ENCODE measurements around the gene SCYGR5.
"Not testable (repeated sequence)": the region's sequence is repeated elsewhere in the genome, so short reads cannot be mapped to it uniquely, and the experiment has no call there.

Gene SCYGR5, protein sequence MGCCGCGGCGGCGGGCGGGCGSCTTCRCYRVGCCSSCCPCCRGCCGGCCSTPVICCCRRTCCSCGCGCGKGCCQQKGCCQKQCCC

DNA sequence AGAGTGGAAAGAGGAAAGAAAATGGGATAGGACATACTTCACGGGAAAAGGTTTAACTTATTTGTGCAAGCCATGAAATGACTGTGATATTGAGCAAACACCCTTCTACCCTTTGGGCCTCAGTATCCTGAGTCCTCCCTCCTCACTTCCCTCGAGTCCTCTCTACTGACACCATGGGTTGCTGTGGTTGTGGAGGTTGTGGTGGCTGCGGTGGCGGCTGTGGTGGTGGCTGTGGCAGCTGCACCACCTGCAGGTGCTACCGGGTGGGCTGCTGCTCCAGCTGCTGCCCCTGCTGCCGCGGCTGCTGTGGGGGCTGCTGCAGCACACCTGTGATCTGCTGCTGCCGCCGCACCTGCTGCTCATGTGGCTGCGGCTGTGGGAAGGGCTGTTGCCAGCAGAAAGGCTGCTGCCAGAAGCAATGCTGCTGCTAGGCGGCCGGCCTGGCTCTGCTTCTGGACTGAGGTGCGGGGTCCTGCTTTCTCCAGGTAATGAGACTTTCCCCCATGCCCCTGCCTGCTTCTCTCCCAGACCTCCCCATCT is at the start of gene SCYGR5:
Gene SCYGR5, plus strand, starts transcription at position 174 of the 540 bp plus-strand sequence. Its CDS starts 0 bp downstream, at position 174.
- DNase-seq (ENCODE audit: low read depth): not testable (repeated sequence)

DNA sequence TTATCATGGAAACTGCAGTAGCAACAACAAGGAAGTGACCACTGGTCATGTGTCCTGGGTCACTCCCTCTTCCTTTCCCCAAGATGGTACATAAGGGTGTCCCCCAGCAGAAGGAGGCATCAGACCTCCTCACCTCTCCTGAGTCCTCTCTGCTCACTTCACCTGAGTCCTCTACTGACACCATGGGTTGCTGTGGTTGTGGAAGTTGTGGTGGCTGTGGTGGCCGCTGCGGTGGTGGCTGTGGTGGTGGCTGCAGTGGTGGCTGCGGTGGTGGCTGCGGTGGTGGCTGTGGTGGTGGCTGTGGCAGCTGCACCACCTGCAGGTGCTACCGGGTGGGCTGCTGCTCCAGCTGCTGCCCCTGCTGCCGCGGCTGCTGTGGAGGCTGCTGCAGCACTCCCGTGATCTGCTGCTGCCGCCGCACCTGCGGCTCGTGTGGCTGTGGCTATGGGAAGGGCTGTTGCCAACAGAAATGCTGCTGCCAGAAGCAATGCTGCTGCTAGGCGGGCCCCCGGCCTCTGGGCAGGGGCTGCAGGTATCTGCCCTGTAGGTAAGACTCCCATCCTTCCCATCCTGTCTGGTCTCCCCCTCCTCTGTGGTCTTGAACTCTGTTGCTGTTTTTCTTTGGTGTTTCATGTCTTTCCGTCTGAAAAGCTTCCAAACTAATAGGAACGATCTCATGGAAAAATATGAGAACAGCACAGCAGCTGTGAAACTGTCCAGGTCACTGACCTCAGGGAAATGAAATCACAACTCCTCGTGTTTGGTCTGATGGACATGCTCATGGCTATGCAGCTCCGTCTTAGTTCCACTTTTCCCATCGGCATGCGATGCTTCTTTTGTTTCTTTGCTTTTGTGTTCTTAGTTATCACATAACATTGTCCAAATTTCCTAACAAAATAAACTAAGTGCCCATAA is 49.0 kb upstream of the SCYGR5 start, which contains the start of gene SCYGR4:
Gene SCYGR4, plus strand, starts transcription at position 183 of the 915 bp plus-strand sequence. Its CDS starts 0 bp downstream, at position 183.
- no peak for DNase-seq (ENCODE audit: low read depth)

DNA sequence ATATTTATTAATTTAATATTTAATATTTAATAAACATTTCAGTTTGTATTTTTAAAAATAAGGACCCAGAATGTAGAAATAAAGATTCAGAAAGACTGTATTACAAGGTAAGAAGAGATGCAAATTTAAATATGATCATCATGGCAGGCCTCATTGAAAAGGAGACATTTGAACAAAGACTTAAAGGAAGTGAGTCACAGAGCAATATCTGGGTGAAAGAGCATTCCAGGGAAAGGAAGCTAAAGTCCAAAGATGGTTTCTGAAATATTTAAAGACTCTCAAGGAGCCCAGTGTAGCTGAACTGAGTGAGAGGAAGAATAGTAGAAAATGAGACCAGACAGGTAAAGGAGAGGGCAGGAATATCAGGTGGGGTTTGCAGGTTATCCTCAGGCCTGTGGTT is 43.4 kb upstream of the SCYGR5 start:
- DNase-seq (ENCODE audit: low read depth): no peak

DNA sequence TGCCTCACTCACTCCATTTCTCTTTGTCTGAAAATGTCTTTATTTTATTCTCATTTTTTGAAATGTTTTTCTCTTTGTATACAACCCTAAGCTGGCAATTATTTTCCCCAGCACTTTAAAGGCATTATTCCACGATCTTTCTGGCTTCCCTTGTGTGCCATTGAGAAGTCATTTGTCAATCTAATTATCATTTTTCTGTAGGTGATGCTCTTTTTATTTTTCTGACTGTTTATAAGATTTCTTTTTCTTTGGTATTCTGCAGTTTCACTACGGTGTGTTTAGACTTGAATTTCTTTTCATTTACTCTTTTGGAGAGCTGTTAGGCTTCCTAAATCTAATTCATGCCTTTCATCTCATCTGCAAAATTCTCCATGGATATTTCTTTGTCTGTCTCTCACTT is 41.2 kb upstream of the SCYGR5 start:
- DNase-seq (ENCODE audit: low read depth): no peak

DNA sequence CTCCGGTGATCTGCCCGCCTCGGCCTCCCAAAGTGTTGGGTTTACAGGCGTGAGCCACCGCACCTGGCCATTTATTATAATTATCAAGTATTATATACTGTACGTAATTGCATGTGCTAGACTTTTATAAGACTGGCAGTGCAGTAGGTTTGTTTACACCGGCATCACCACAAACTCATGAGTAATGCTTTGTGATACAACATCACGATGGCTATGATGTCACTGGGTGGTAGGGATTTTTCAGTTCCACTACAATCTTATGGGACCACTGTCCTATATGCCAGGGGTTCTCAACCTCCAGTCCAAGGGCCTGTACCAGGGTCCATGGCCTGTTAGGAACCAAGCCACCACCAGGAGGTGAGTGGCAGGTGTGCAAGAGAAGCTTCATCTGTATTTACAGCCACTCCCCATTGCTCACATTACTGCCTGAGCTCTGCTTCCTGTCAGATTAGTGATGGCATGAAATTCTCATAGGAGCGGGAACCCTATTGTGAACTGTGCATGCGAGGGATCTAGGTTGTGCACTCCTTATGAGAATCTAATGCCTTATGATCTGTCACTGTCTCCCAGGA is 39.9 kb upstream of the SCYGR5 start:
- DNase-seq (ENCODE audit: low read depth): no peak

DNA sequence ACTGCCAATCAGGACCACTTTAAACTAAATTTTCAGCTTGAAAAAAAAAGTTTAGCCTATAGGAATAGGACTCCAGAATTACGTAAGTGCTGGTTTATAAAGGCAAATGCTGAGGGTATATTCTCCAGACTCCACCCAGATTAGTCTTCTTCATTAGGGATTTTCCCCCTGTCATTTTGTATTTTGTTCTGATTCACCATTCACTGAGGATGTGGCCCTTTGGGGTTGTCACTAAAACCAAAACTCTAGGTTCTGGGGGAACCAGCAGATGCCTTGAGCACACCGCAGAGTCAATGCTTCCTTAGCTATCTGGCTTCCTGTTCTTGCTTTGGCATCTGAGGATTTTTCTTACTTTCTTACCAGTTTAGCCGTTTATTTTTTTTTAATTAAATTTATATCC is 38.8 kb upstream of the SCYGR5 start:
- DNase-seq (ENCODE audit: low read depth): no peak

DNA sequence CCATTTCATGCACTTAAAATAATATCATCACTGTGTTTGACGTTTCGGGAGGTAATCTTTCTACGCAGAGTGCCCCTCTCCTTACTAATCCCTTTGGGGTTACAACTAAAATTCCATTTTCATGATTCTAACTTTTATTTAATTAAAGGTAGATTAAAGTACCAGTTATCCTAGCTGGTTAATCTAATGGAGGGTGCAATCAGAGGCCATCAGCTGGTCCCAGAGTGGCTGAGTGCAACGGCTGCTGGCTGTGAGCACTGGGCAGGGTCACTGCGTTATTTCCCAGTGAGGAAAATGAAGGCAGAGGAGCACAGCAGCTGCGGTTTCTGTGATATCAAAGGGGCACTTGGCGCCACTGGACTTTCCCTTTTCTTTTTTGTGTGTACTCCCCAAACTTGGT is 37.2 kb upstream of the SCYGR5 start:
- DNase-seq (ENCODE audit: low read depth): no peak

DNA sequence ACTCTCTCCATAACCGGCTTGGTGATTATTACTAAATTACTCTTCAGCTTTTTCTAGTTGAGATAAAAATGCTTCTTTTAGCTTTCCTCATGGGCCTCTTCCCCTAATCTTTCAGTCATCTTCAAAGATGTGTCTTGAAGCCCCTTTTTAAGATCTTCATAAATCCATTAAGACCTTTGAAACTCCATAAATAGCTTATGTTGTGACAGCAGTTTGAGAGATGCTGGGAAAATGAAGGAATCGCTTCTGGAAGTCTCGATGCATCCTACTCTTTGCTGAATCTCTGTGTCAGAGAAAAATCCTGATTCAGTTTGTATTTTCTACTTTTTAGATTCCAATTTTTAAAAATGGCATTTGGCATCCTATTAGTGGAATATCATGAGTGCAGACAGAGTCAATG is 36.3 kb upstream of the SCYGR5 start:
- DNase-seq (ENCODE audit: low read depth): no peak

DNA sequence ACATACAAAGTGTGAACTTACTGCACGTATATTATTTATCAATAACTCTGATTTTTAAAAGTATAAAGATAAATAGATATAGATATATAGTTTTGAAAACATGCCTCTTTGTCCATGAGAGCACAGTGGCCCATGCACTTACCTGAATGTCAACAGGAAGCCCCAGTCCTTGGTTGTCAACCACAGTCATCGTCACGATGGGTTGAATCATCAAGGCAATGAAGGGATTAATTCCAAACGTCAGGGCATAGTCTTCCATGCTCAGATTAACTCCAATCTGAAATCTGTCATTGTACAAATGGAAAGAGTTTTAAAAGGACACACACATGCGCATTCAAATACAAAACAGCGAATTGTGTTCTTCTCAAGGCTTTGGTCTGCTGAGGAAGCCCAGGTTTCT is 33.8 kb upstream of the SCYGR5 start:
- no peak for DNase-seq (ENCODE audit: low read depth)

DNA sequence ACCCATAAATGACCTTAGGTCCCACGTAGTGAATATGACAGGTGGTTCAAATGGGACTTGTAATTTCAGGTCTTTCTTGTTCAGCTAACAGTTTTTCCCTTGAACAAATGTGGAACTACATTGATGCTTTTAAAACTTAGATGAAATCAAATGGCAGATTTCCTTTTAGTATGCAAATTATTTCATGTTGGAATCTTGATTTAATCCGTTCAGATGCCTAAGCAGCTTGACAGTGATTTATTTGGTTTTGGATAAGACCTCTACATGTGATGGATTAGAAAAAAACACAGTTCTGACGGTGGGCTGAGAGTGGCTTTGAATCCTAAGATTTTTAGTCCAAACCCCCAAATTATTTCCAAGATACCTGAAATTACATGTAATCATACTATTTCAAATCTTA is 32.4 kb upstream of the SCYGR5 start:
- DNase-seq (ENCODE audit: low read depth): no peak

DNA sequence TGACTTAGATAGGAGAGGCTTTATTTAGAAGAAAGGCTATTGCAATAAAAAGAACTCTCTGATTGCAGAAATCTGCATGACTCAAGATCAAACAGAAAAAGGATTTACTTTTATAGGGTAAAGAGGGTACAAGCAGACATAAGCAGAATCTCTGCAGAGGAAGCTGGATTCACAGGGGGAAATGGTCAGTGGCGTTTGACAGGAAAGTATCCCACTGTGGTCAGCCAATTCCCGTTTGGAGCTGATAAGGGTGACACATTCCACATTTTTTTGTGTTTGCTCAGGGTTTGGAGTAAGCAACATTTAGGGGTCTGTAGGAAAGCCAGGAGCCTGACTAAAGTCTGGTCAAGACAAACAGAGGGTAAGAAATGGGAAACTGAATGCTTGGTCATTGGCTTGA is 23.9 kb upstream of the SCYGR5 start:
- no peak for DNase-seq (ENCODE audit: low read depth)

DNA sequence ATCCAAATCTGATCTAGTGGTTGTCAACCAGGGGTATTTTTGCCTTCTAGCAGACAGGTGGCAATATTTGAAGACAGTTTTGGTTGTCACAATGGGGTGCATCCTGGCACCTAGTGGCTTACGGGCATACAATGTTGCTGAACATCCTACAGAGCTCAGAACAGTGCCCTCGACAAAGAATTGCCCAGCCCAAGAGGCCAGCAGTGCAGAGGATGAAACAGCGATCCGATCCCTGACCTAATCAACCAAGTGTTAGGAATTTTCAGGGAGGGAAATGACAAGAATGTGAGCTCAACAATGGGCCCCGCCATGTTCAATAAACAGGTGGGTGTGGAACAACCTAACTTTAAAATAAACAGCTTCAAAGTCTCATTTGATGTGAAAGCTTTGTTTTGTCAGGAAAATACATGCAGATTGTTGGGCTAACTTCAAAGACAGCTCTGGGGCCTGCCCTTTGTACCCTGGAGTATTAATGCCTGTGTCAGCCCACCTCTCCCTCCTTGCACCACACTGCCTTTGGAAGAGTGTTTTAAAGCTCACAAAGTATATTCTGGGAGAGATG is 22.5 kb upstream of the SCYGR5 start:
- DNase-seq (ENCODE audit: low read depth): no peak

DNA sequence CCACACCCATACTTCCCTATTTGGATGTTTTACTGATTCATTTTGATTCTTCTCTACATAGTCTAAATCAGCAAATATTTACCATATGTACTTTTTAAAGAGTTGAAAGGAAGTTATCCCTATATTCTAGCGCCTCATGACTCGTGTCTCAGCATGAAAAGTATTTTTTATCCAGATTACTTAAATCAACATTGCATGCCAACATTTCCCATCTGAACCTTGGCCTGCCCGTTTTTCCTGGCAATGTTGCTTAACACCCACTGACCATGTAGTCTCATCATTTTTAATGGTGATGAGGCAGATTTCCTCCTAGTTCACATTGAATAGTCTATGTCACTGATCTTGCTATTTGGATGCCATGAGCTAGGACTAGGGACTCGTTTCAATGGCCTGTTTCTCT is 13.2 kb upstream of the SCYGR5 start:
- DNase-seq (ENCODE audit: low read depth): no peak

DNA sequence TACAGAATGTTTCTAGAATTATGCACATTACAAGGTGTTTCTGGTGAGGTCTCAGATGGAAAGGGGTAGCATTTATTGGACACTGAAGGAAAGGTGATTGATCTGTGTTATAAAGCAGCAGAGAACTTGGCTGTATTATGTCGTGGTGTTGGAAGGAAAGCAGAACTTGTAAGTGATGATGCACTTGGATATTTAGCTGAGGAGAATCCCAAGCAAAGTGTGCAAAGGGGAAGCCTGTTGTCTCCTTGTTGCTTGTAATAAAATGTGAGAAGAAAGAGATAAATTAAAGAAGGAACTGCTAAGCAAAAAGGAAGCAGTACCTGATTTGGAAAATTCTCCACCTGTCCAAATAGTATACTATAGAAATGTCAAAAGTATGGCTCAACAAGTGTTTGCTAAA is 12.2 kb upstream of the SCYGR5 start:
- no peak for DNase-seq (ENCODE audit: low read depth)

DNA sequence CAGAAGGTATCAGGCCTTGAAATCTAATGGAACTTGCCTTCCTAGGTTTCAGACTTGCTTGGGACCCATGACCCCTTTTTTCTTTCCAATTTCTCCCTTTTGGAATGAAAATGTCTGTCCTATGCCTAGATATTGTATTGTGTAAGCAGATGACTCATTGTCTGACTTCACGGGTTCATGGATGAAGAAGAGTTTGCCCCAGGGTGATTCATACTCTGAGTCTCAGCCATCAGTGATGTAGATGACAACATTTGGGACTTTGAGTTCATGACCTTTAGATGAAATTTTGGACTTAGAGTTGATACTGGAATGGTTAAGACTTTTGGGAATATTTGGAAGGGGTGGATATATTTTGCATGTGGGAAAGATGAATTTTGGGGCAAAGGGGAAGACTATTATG is 11.2 kb upstream of the SCYGR5 start:
- no peak for DNase-seq (ENCODE audit: low read depth)

DNA sequence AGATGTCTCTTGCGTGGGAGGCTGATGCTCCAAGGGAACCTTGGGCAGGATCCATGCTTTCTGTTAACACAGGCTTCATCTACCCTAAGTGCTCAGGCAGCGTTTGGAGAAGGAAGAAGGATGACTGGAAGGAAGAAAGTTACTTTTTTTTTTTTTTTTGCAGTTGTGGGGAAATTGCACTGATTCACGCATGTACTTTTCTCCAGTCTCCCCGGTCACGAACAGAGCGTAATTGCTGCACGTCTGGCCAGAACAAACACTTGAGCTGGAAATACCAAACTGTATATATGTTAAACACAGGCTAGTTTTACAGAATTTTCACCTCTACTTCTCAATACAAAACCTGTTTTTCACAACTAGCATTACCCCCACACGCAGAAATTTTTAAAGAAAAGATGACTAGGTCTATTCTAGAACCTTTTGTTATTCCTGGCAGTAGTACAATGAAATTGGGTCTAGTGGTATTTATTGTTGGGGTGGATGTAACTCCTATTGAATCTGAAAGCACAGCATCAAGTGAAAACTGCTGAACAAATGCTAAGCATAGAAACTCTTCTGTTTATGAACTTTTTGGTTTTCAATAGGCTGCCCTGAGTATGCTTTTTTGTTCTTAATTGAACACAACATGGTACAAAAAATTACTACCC is 9.3 kb upstream of the SCYGR5 start:
- no peak for DNase-seq (ENCODE audit: low read depth)

DNA sequence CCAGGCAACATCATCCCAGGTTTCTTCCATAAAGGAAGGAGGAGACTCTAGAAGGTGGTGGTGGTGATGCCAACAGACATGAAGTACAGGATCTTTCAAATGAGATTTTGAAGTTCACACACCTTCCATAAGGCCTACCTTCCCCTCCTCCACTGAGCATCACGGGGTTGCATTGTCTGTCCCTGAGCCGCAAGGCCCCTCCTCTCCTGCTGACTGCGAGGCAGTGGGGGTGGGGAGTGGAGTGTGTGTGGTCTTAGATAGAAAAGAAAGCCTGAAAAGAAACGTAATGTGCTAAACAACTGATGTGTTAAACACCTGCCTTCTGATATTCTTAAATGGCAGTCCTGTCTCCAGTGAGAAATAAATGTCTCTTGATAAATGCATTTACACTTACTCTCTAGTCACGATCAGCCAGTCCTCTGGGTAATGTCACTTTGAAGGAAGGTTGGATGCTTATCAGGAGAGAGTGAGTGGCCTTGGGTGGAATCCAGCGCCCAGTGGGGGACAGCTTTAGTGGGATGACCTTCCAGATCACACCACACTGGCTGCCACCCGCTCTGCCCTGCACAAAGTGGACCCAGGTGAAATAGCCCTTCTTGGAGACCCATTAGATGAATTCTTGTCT is 5.5 kb upstream of the SCYGR5 start:
- DNase-seq (ENCODE audit: low read depth): no peak

DNA sequence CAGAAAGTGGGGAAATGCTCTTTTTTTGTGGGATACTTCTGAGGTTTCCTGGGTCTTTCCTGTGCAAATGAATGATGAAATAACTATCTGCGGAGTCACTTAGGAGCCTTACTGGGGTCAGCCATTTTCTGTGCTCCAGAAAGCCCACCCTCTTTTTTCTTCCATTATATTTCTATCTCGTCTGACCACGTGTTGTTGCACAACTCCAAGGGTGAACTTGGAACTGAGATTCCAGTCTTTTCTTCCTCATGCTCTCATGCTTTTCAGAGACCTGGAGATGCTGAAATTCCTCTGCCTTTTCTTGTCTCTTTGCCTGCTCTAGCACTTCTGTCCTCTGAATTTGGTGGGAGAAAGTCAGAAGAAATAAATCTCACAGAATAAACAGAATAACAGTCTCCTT is 4.8 kb upstream of the SCYGR5 start:
- DNase-seq (ENCODE audit: low read depth): no peak

DNA sequence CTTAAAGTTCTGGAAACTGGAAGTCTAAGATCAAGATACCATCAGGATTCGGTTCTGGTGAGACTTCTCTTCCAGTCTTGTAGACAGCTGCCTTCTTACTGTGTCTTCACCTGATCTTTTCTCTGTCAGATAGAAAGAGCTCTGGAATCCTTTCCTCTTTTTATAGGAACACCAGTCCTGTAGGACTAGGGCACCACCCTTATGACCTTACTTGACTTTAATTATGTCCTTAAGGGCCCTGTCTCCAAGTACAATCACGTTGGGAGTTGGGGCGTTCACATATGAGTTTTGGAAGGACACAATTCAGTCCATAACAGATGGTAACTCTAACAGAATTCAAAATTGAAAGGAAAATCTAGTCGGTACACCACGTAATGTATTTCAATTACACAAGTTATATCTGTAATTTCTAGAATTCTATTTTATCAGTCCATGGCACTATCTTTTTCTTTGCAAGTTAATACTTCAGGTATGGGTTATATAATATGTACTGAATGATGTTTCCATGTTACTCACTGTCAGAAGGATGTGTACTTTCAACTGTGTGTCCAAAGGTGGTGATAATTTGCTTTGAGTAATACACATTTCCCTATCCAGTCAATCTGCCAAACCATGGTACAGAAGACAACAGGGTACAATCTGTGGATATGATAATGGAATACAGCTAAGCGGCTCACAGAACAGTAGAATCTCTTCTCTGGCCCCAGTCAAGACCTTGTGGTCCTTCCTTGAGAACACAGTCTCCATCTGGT is 1.2 kb upstream of the SCYGR5 start:
- DNase-seq (ENCODE audit: low read depth): no peak

DNA sequence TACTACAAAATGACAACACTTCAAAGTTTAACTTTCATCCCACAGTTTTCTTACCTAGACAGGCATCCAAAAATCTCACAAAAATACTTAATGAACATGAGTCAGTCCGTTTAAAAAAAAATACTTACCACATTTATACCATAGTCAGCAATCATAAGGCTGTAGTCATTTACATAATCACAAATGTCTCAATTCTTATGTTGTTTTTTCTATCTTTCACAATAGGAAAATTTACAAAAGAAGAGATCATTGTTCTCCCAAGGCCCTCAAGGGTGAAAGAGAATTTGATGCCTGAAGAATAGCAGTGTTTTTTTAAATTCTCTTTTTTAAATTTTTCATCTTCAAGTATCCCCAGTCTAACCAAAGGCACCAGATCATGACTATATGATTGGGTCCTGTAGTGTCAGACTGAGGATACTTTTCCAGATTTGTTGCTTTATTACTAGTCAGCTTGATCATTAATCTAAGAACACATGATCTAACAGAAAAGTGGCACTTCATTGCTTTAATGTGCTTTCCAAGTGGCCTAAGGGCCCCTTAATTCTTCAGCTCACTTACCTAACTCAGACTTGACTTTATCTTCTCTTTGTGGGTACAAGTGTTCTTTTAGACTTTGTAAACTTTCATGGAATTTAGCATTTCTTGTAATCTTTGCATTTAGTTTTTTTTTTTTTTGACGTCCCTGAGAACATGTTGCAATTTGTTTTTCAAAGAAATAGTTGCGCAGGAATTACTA is 4.7 kb downstream of the SCYGR5 start:
- no peak for DNase-seq (ENCODE audit: low read depth)
